EH (cell line): ENCODE data around the gene CBFB.
"Not testable (repeated sequence)": the region's sequence is repeated elsewhere in the genome, so short reads cannot be mapped to it uniquely, and the experiment has no call there.

ENCODE experiments used
- DNase-seq: peaks from one replicate; pipeline ENCODE4 v3.0.0-alpha.2; 2015; ENCODE audit warnings: low read depth

CBFB gene

GRCh38 chr16:67041520-67041919, 12.6 kb downstream of the CBFB start:
- not testable (repeated sequence) for DNase-seq

- no peak for DNase-seq
Observed at GRCh38 chr16:67043420-67043819, 14.5 kb downstream of the CBFB start.

DNA sequence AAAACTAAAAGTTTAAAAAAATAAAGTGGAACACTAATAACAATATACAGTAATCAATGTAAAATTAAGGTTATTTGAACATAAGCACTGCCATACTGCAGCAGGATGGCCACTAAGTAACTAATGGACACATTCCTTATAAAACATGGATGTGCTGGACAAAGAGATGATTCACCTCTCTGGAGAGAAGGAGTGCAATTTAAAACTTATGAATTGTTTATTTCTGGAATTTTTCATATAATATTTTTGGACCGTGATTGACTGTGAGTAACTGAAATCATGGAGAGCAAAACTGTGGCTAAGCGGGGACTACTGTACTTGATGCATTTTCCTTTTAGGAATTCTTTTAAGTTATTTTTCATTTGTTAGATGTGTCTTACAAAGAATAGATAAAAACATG, 21.8 kb downstream of the CBFB start:
- DNase-seq = peak; percentile 13

DNA sequence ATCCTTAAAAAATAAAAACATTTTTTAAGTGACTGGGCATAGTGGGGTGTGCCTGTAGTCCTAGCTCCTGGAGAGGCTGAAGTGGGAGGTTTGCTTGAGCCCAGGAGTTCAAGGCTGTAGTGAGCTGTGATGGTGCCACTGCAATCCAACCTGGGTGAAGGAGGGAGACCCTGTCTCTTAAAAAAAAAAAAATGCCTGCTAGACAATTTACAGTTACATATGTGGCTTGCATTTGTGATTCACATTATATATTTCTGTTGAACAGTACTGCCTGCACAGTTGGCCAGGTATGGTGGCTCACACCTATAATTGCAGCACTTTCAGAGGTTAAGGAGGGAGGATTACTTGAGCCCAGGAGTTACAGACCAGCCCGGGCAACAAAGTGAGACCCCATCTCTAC, 23.4 kb downstream of the CBFB start:
- no peak for DNase-seq

DNA sequence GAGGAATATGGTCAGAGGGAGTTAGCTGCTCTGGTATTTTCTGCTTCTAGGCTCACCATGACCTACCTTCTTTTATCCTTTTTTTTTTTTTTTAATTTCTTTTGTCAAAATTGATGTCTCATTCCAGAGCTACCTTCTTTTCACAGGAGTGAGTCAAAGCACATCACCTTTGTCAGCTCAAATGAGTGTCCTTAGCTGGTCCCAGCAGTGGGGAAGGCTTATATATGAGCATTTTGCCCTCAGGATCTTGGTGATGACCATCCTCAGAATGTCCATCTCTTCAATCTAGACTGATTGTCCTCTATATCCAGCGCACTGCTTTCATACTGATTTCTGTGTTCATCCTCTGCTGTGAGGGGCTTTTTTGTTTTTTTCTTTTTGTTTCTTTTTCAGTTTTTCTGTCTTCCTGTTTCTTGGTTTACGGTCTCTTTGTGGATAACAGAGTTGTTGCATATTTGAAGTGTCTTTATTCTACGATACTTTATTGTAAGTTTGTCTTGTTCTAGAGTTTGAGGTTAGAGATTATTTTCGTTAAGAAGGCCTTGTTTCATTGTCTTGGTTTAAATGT, 24.9 kb downstream of the CBFB start:
- no peak for DNase-seq

DNA sequence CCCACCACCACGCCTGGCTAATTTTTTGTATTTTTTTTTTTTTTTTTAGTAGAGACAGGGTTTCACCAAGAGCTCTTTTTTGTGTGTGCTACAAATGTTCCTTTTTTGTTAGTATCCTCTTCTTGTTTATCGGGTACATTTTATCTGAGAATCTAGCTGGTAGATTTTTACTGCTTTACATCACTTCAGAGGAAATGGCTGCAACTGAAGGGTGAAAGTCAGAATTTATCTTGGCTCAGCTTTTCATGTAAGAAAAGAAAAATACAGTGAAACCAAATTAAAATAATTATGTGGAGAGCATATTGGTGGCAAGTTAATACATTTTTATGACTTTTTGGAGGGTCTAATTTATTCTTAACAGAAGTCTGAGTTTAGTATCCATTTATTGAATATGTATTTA, 26.0 kb downstream of the CBFB start:
- DNase-seq = peak; percentile 38

DNA sequence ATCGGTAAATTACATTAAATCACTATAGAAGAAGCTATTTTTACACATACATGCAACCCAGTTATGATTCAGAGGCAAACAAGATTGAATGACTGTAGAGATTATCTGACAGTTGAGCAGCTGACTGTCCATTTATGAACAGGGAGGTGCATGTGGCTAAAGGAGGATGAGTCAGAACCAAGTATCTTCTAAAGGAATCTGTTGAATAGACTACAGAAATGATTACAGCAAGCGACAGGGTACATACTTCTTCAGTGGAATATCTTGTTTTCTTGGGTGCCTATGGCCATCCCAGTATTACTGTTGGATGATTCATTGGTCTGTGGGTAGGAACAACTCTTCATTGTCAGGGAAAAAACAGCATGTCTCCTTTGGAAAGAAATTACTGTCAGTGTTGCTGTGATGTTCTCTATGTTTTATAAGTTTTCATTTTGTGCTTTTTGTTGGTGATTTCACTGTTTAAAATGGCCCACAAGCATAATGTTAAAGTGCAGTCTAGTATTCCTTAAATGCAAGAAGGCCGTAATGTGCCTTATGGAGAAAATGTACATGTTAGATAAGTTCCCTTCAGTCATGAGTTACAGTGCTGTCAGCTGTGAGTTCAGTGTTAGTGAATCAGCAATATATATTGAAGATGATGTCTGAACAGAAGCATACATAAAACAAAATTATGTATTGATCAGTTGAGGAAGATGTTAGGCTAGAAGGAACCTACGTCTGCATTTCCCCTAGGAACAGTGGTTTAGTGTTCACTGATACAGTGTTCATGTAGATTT, 27.0 kb downstream of the CBFB start:
- DNase-seq = peak; percentile 99

DNA sequence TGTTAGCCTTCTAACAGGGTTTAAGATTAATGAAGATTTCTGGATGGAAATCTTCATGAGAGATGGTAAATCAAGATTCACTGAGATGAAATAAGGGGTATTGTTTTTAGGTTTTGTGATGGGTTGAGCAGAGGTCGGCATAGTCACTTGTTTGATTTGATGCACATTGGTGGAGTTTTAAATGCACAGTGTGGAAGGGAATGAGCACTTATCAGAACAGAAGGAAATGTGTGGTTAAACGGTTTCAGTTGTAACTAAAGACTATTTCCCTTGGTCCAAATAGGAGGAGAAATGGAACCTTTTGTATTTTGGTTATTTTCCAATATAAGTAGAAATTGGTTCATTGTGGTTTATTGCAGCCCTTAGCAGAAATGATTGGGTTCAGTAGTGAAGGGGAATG, 34.1 kb downstream of the CBFB start:
- no peak for DNase-seq

- peak; percentile 48 for DNase-seq
Observed at GRCh38 chr16:67068212-67068753, 39.3 kb downstream of the CBFB start.

DNA sequence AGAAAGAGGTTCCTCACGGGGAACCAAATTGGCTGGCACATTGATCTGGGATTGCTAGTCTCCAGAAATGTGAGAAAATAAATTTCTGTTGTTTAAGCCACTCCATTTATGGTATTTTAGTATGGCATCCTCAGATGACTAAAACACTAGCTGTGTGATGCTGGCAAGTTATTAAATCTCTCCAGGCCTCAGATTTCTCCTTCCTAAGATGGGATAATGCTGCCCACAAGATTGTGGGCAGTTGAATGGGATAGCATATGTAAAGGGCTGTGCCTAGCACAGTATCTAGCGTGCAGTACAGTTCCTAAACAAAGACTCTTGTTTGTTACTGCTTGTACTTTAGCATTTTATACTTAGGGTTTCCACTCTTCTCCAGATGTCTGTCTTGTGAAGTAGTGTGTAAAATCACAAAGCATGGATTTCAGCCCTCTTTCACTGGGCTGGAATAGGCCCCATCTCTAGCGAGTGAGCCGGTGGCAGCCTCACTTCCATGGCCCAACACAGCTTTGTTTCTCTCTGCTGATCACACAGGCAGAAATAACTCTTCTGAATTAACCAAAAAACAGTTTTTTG, 42.6 kb downstream of the CBFB start:
- peak; percentile 39 for DNase-seq

GRCh38 chr16:67075331-67075730, 46.4 kb downstream of the CBFB start:
- no peak for DNase-seq

GRCh38 chr16:67077871-67078270, 48.9 kb downstream of the CBFB start:
- no peak for DNase-seq

GRCh38 chr16:67082100-67082499, 53.2 kb downstream of the CBFB start:
- DNase-seq = no peak

DNA sequence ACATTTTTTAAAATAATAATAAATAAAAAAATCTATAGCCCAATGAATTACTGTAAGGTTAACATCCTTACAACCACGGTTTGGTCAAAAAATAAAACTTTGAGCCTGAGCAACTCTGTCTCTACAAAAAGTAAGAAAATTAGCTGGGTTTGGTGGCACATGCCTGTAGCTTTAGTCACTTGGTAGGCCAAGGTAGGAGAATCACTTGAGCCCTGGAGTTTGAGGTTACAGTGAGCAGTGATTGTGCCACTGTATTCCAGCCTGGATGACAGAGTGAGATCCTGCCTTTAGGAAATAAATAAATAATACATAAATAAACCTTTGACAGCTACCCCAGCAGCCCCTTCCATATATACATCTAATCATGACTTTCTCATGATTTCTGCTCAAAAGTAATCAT, 53.9 kb downstream of the CBFB start:
- peak; percentile 51 for DNase-seq

GRCh38 chr16:67084345-67085028, 55.5 kb downstream of the CBFB start:
- DNase-seq = no peak

DNA sequence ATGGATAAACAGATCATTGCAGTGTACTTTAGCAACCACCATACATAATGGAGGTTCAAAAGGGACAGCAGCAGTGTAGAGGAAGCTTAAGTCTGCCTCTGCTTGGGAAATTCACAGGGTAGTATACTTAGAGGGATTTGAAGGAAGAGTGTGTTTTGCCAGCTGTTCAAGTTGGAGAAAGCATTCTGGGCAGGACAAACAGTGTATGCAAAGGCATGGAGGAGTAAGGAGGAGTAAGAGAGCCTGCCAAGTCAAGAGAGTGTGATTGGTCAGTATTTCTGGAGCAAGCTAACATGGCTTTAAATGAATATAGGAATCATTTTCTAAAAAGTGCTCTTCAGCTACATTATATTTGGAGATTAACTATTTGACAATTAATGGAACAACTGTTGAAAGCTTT, 57.9 kb downstream of the CBFB start:
- peak; percentile 44 for DNase-seq

DNA sequence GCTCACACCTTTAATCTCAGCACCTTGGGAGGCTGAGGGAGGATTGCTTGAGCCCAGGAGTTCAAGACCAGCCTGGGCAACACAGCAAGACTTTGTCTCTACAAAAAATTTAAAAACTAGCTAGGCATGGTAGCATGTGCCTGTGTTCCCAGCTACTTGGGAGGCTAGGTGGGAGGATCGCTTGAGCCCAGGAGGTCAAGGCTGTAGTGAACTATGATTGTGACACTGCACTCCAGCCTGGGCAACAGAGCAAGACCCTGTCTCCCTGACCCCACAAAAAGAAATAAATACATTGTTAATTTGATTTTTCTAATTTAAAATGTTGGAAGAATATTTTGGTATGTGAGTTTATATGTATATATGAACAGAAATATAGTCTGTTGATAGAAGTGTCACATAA, 58.3 kb downstream of the CBFB start:
- DNase-seq = no peak

- DNase-seq = no peak
Observed at GRCh38 chr16:67087803-67088202, 58.9 kb downstream of the CBFB start.

GRCh38 chr16:67088551-67088950, 59.6 kb downstream of the CBFB start:
- no peak for DNase-seq

- no peak for DNase-seq
Observed at GRCh38 chr16:67089101-67089500, 60.2 kb downstream of the CBFB start.

DNA sequence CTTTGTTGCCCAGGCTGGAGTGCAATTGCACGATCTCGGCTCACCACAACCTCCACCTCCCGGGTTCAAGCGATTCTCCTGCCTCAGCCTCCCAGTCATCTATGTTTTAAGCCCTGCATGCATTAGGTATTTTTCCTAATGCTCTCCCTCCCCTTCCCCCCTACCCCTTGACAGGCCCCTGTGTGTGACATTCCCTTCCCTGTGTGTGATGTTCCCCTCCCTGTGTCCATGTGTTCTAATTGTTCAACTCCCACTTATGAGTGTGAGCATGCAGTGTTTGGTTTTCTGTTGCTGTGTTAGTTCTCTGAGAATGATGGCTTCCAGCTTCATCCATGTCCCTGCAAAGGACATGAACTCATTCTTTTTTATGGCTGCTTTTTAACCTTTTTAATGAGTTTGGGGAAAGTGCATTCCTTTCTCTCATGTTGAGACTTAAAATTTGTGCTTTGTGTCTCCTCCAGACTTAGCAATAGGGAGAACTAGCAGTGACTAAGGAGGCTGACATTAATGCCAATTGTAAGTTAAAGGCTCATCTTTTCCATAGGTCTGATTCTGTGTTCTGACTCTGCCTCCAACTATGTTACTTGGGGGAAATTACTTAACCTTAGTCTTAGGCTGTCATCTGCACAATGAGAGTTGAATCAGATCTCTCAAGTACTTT, 63.1 kb downstream of the CBFB start:
- peak; percentile 97 for DNase-seq

GRCh38 chr16:67093098-67093726, 64.3 kb downstream of the CBFB start:
- DNase-seq = no peak
